ENCODE measurements around the gene RTL10.

Gene RTL10

DNA sequence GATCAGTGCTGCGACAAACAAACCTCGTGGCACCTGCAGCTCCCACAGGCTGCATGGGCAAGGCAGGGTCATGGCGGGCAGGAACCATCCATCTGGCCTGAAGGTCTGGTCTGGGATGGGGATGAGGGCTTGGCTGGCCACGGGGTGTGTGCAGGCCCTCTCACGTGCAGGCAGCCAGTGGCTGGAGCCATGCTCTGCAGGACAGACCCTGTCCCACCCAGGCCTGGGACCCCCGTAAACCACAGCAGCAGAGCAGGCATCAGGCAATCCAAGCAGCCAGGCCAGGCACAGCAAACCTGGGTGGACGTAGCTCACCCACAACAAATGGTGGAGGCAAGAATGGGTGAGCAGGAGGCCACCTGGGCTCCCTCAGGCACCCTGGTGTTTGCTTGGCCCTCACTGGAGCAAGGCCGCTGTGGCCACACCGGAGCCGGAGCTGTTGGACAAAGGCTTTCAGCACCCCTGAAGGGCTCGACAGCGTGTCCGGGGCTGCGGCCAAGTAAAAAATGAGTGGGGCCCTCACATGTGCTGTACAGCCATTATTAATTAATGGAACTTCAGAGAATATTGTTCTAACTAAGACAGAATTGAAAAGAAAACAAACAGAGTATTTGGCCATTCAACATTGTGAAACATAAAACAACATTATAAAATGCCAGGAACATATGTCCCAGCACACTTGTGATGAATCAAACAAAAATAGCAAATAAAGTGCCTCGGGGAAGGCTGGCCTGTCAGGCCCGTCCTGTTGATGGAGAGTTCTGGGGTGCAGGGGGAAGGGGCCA lies 24.0 kb upstream of the RTL10 start:
- H3K27me3 ChIP-seq (replicated peaks), result no peaks in the 10 kb centered on the region
- H3K36me3 ChIP-seq (replicated peaks), result no peaks in the 10 kb centered on the region
- in situ Hi-C loops (cut with HindIII; ENCODE audit: low pct_ligation_motif_present, low sequenced_read_pairs), result no loop called here
- DNase-seq, result no peak
- TF ChIP-seq CTCF (IDR thresholded peaks at IDR 0.05; ENCODE audit: low read depth, low read length, missing control alignments), result no peak
- H3K4me3 ChIP-seq (ENCODE audit: low read depth, low read length), result no peak overlapping the region
- H3K27ac ChIP-seq, result no peak overlapping the region

DNA sequence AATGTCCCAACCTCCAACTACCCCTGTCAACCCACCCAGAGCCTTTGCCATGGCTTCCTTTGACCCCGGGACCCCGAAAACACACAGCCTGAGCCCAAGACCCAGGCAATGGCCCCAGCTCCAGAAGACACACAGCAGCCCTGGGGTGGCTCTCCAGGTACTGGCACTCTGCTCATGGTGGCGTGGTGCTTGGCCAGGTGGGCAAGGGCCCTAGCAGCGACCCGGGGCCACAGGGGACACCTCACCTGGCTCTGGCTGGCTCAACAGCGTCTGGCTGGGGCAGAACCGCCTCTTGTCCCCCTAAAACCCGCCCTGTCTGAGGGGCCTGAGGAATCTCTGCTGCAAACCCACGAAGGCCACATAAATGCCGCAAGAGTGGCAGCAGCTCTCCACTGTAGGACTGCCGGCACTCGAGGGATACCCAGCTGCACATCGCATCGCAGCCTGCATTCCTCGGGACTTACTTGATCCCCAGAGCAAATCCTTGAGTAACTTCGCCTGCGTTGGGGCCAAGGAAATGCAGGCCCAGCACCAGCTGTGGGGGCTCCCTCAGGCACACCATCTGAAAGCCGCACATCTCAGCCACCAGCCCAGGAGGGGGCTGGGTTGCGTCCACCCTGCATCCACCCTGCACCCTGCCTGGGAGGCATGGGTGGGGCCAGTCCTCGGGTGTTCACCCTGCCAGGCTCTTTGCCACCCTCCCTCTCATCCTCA lies 23.1 kb upstream of the RTL10 start:
- Histone ChIP-seq H3K36me3 (replicated peaks) (no peaks in the 10 kb centered on the region), H3K27ac (peak overlapping the region; percentile 19), H3K27me3 (replicated peaks) (no peaks in the 10 kb centered on the region), H3K4me3 (ENCODE audit: low read depth, low read length) (no peak overlapping the region)
- in situ Hi-C loops (cut with HindIII; ENCODE audit: low pct_ligation_motif_present, low sequenced_read_pairs), result no loop called here
- no peak for TF ChIP-seq CTCF (IDR thresholded peaks at IDR 0.05; ENCODE audit: low read depth, low read length, missing control alignments)
- DNase-seq, result peak; percentile 53

- no peaks in the 10 kb centered on the region for H3K27me3 ChIP-seq (replicated peaks)
- no peak overlapping the region for H3K4me3 ChIP-seq (ENCODE audit: low read depth, low read length)
- in situ Hi-C loops (cut with HindIII; ENCODE audit: low pct_ligation_motif_present, low sequenced_read_pairs), result no loop called here
- no peaks in the 10 kb centered on the region for H3K36me3 ChIP-seq (replicated peaks)
- no peak for DNase-seq
- no peak for TF ChIP-seq CTCF (IDR thresholded peaks at IDR 0.05; ENCODE audit: low read depth, low read length, missing control alignments)
- H3K27ac ChIP-seq, result no peak overlapping the region
Measured at GRCh38 chr22:19876941-19877625, 22.4 kb upstream of the RTL10 start.

GRCh38 chr22:19876314-19876940 lies 21.8 kb upstream of the RTL10 start:
- no peak for DNase-seq
- Histone ChIP-seq H3K36me3 (replicated peaks) (no peaks in the 10 kb centered on the region), H3K4me3 (ENCODE audit: low read depth, low read length) (no peak overlapping the region), H3K27me3 (replicated peaks) (no peaks in the 10 kb centered on the region), H3K27ac (peak overlapping the region; percentile 48)
- TF ChIP-seq CTCF (IDR thresholded peaks at IDR 0.05; ENCODE audit: low read depth, low read length, missing control alignments), result no peak
- in situ Hi-C loops (cut with HindIII; ENCODE audit: low pct_ligation_motif_present, low sequenced_read_pairs), result no loop called here

DNA sequence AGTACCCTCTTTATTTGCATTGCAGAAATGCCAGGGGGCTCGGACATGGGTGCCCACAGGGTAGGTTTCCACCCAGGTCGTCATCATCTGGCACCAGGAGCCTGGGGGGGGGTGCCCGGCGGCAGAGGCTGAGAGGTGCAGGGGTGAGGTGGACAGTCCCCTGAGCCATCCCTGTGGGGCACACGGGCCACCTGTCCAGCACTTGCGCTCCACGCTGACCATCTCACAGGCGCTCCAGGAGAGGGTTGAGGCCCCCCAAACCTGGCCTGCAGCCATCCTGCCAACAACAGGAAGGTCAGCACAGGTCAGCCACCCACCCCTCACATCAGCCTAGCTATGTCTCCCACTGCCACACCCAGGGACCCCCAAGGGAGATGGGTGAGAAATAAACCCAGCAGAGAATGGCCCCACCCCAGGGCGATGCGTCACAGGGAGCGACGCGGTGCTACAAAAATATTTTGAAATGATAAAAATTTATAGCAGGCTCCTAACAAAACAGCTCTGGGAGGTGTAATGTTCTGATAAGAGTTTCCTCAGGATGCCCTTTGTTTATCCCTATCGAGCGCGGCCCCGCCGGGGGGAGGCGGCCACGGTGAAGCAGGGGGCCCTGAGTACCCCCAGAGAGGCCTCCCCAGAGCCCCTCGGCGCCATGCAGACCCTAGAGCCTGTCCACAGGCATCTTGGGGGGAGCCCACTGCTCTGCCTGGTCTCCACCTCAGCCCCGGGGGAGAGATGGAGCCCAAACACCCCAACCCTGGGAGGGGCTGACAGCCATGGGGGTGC lies 21.0 kb upstream of the RTL10 start:
- no peak overlapping the region for H3K4me3 ChIP-seq (ENCODE audit: low read depth, low read length)
- no peaks in the 10 kb centered on the region for H3K27me3 ChIP-seq (replicated peaks)
- peak; percentile 52 for DNase-seq
- peak overlapping the region; percentile 48 for H3K27ac ChIP-seq
- TF ChIP-seq CTCF (IDR thresholded peaks at IDR 0.05; ENCODE audit: low read depth, low read length, missing control alignments), result no peak
- no peaks in the 10 kb centered on the region for H3K36me3 ChIP-seq (replicated peaks)
- in situ Hi-C loops (cut with HindIII; ENCODE audit: low pct_ligation_motif_present, low sequenced_read_pairs), result no loop called here

Data from brain microvascular endothelial cell (primary cell).